Mesendoderm (in vitro differentiated cells): ENCODE results near the gene CNNM1.
A peak's percentile ranks its signal among the peaks of the same experiment; 100 is the strongest.

Experiments
- DNase-seq: peaks from one replicate; pipeline ENCODE4 v3.0.0; 2013
- H2AK5ac ChIP-seq: 2 replicates; pipeline ENCODE4 v1.6.1; 2013; ENCODE audit warnings: low read length, inconsistent platforms
- H2BK120ac ChIP-seq: 2 replicates; pipeline ENCODE4 v1.6.1; 2013; ENCODE audit warnings: low read depth, mild to moderate bottlenecking, low read length, moderate library complexity, mixed read lengths
- H2BK15ac ChIP-seq: replicated peaks from 2 replicates; pipeline ENCODE4 v1.6.1; 2013; ENCODE audit warnings: low read depth, mild to moderate bottlenecking, moderate library complexity
- H2BK5ac ChIP-seq: 2 replicates; pipeline ENCODE4 v1.6.1; 2013; ENCODE audit warnings: low read length, inconsistent platforms
- H3K18ac ChIP-seq: 2 replicates; pipeline ENCODE4 v1.6.1; 2013; ENCODE audit warnings: mild to moderate bottlenecking, low read length, mixed read lengths
- H3K23ac ChIP-seq: one replicate; pipeline ENCODE4 v1.6.1; 2013; ENCODE audit warnings: low read length
- H3K27ac ChIP-seq: 2 replicates; pipeline ENCODE4 v1.5.1; 2013; ENCODE audit warnings: low read depth, mild to moderate bottlenecking, inconsistent platforms, low read length, moderate library complexity
- H3K27me3 ChIP-seq: 2 replicates; pipeline ENCODE4 v1.6.1; 2013; ENCODE audit warnings: low read length, control low read depth, mild to moderate bottlenecking, inconsistent platforms; ENCODE audit not compliant: insufficient read depth, poor library complexity
- H3K36me3 ChIP-seq: 2 replicates; pipeline ENCODE4 v1.6.1; 2013; ENCODE audit warnings: low read length, inconsistent platforms; ENCODE audit not compliant: control insufficient read depth, insufficient read depth
- H3K4ac ChIP-seq: one replicate; pipeline ENCODE4 v1.6.1; 2013; ENCODE audit warnings: low read depth, mild to moderate bottlenecking, low read length, moderate library complexity
- H3K4me1 ChIP-seq: 2 replicates; pipeline ENCODE4 v1.6.1; 2013; ENCODE audit warnings: low read depth, low read length, inconsistent platforms; ENCODE audit not compliant: control insufficient read depth
- H3K4me2 ChIP-seq: 2 replicates; pipeline ENCODE4 v1.6.1; 2013; ENCODE audit warnings: low read length
- H3K4me3 ChIP-seq: 2 replicates; pipeline ENCODE4 v1.5.1; 2013; ENCODE audit warnings: mild to moderate bottlenecking, low read length
- H3K56ac ChIP-seq: one replicate; pipeline ENCODE4 v1.6.1; 2013; ENCODE audit warnings: low read length
- H3K79me1 ChIP-seq: 2 replicates; pipeline ENCODE4 v1.6.1; 2013; ENCODE audit warnings: low read length, inconsistent platforms
- H3K79me2 ChIP-seq: 2 replicates; pipeline ENCODE4 v1.6.1; 2013; ENCODE audit warnings: mild to moderate bottlenecking, low read length; ENCODE audit not compliant: control insufficient read depth, insufficient read depth
- H3K9ac ChIP-seq: 2 replicates; pipeline ENCODE4 v1.6.1; 2013; ENCODE audit warnings: low read length, inconsistent platforms
- H4K5ac ChIP-seq: one replicate; pipeline ENCODE4 v1.6.1; 2013; ENCODE audit warnings: low read length
- H4K8ac ChIP-seq: one replicate; pipeline ENCODE4 v1.6.1; 2013; ENCODE audit warnings: low read depth, mild to moderate bottlenecking, control low read depth, low read length, moderate library complexity
- WGBS: extraction: QIAGEN DNeasy Blood & Tissue Kit; methylation state at CpG from one replicate; pipeline ENCODE4 v1.1.7; 2013; ENCODE audit warnings: low lambda C conversion rate, missing lambda C conversion rate; ENCODE audit not compliant: insufficient coverage; ENCODE audit errors: extremely low coverage; 5-methylcytosine and 5-hydroxymethylcytosine counted together

The CNNM1 gene

GRCh38 chr10:99344715-99345114 lies 15.6 kb downstream of the CNNM1 start:
- no peaks in the 10 kb centered on the region for H3K27me3 ChIP-seq
- no peak overlapping the region for H2BK5ac ChIP-seq
- no CpG with 5 or more reads among the region's 4 CpGs for WGBS
- no peak overlapping the region for H3K4me2 ChIP-seq
- H3K23ac ChIP-seq, result no peak overlapping the region
- H3K4me1 ChIP-seq, result peaks cover 7% of the 10 kb centered on the region
- no peak overlapping the region for H3K56ac ChIP-seq
- no peak overlapping the region for H3K4ac ChIP-seq
- no peaks in the 10 kb centered on the region for H3K36me3 ChIP-seq
- H2BK15ac ChIP-seq, result no peak overlapping the region
- no peaks in the 10 kb centered on the region for H3K79me2 ChIP-seq
- no peaks in the 10 kb centered on the region for H3K79me1 ChIP-seq
- H3K18ac ChIP-seq, result no peak overlapping the region
- no peak overlapping the region for H2AK5ac ChIP-seq
- no peak overlapping the region for H3K4me3 ChIP-seq
- H3K9ac ChIP-seq, result no peak overlapping the region
- no peak overlapping the region for H4K8ac ChIP-seq
- no peak overlapping the region for H2BK120ac ChIP-seq
- peak; percentile 82 for DNase-seq
- no peak overlapping the region for H4K5ac ChIP-seq
- H3K27ac ChIP-seq, result no peak overlapping the region

- H4K8ac ChIP-seq, result no peak overlapping the region
- H3K9ac ChIP-seq, result no peak overlapping the region
- no peak overlapping the region for H3K4me2 ChIP-seq
- no CpG with 5 or more reads among the region's 1 CpG for WGBS
- H2AK5ac ChIP-seq, result peak overlapping the region; percentile 25
- H3K18ac ChIP-seq, result no peak overlapping the region
- H2BK120ac ChIP-seq, result no peak overlapping the region
- no peaks in the 10 kb centered on the region for H3K79me1 ChIP-seq
- H3K4me1 ChIP-seq, result peaks cover 7% of the 10 kb centered on the region
- no peak overlapping the region for H3K23ac ChIP-seq
- H3K27me3 ChIP-seq, result no peaks in the 10 kb centered on the region
- H2BK5ac ChIP-seq, result no peak overlapping the region
- no peaks in the 10 kb centered on the region for H3K36me3 ChIP-seq
- H2BK15ac ChIP-seq, result no peak overlapping the region
- no peak overlapping the region for H3K56ac ChIP-seq
- no peak overlapping the region for H4K5ac ChIP-seq
- H3K4ac ChIP-seq, result no peak overlapping the region
- DNase-seq, result peak; percentile 72
- H3K79me2 ChIP-seq, result no peaks in the 10 kb centered on the region
- H3K27ac ChIP-seq, result no peak overlapping the region
- no peak overlapping the region for H3K4me3 ChIP-seq
Observed at GRCh38 chr10:99345350-99345749, 16.2 kb downstream of the CNNM1 start.

- H3K79me1 ChIP-seq, result no peaks in the 10 kb centered on the region
- H3K27me3 ChIP-seq, result no peaks in the 10 kb centered on the region
- no peak overlapping the region for H3K27ac ChIP-seq
- H3K56ac ChIP-seq, result no peak overlapping the region
- no peak overlapping the region for H4K5ac ChIP-seq
- DNase-seq, result no peak
- H2BK120ac ChIP-seq, result no peak overlapping the region
- no peak overlapping the region for H2BK15ac ChIP-seq
- H3K4me1 ChIP-seq, result peaks cover 8% of the 10 kb centered on the region
- H3K23ac ChIP-seq, result no peak overlapping the region
- H4K8ac ChIP-seq, result no peak overlapping the region
- WGBS, result 100% methylated on average over 1 of the region's 1 CpG
- H2AK5ac ChIP-seq, result no peak overlapping the region
- H3K79me2 ChIP-seq, result no peaks in the 10 kb centered on the region
- no peak overlapping the region for H3K18ac ChIP-seq
- no peak overlapping the region for H3K4ac ChIP-seq
- no peak overlapping the region for H2BK5ac ChIP-seq
- no peak overlapping the region for H3K4me3 ChIP-seq
- no peak overlapping the region for H3K4me2 ChIP-seq
- no peaks in the 10 kb centered on the region for H3K36me3 ChIP-seq
- no peak overlapping the region for H3K9ac ChIP-seq
Observed at GRCh38 chr10:99346247-99346646, 17.1 kb downstream of the CNNM1 start.

- no peak overlapping the region for H4K8ac ChIP-seq
- no peak overlapping the region for H2BK15ac ChIP-seq
- H3K18ac ChIP-seq, result no peak overlapping the region
- DNase-seq, result no peak
- H4K5ac ChIP-seq, result no peak overlapping the region
- H3K27ac ChIP-seq, result no peak overlapping the region
- H3K27me3 ChIP-seq, result no peaks in the 10 kb centered on the region
- H3K79me1 ChIP-seq, result no peaks in the 10 kb centered on the region
- no peak overlapping the region for H2BK5ac ChIP-seq
- H2AK5ac ChIP-seq, result no peak overlapping the region
- H3K36me3 ChIP-seq, result no peaks in the 10 kb centered on the region
- no CpG with 5 or more reads among the region's 5 CpGs for WGBS
- H2BK120ac ChIP-seq, result no peak overlapping the region
- no peak overlapping the region for H3K9ac ChIP-seq
- no peaks in the 10 kb centered on the region for H3K79me2 ChIP-seq
- no peak overlapping the region for H3K4me2 ChIP-seq
- no peak overlapping the region for H3K56ac ChIP-seq
- no peak overlapping the region for H3K4me3 ChIP-seq
- no peak overlapping the region for H3K23ac ChIP-seq
- H3K4me1 ChIP-seq, result peaks cover 8% of the 10 kb centered on the region
- H3K4ac ChIP-seq, result no peak overlapping the region
Observed at GRCh38 chr10:99347672-99348071, 18.5 kb downstream of the CNNM1 start.

- no CpG with 5 or more reads among the region's 1 CpG for WGBS
Observed at GRCh38 chr10:99353182-99353581, 24.0 kb downstream of the CNNM1 start.

GRCh38 chr10:99357691-99358090 lies 28.5 kb downstream of the CNNM1 start:
- Histone ChIP-seq H3K79me2 (no peaks in the 10 kb centered on the region), H3K4me2 (no peak overlapping the region), H3K27me3 (no peaks in the 10 kb centered on the region), H3K18ac (peak overlapping the region; percentile 54), H3K4ac (peak overlapping the region; percentile 89), H3K4me3 (no peak overlapping the region), H3K56ac (peak overlapping the region; percentile 84), H2AK5ac (peak overlapping the region; percentile 14), H3K36me3 (no peaks in the 10 kb centered on the region), H3K4me1 (peaks cover 22% of the 10 kb centered on the region), H3K27ac (peak overlapping the region; percentile 55), H3K23ac (no peak overlapping the region), H3K79me1 (no peaks in the 10 kb centered on the region), H4K8ac (no peak overlapping the region), H4K5ac (no peak overlapping the region), H2BK120ac (peak overlapping the region; percentile 4), H2BK15ac (no peak overlapping the region), H3K9ac (peak overlapping the region; percentile 0), H2BK5ac (peak overlapping the region; percentile 88)
- WGBS, result no CpG with 5 or more reads among the region's 3 CpGs
- DNase-seq, result no peak

More at GRCh38 chr10:99353182-99353581, 24.0 kb downstream of the CNNM1 start:
- H3K4me1 ChIP-seq, result peaks cover 12% of the 10 kb centered on the region
- H3K4me3 ChIP-seq, result no peak overlapping the region
- no peak overlapping the region for H3K4ac ChIP-seq
- H3K79me1 ChIP-seq, result no peaks in the 10 kb centered on the region
- no peaks in the 10 kb centered on the region for H3K79me2 ChIP-seq
- H2BK15ac ChIP-seq, result no peak overlapping the region
- no peak for DNase-seq
- no peak overlapping the region for H3K56ac ChIP-seq
- H4K8ac ChIP-seq, result no peak overlapping the region
- H3K9ac ChIP-seq, result no peak overlapping the region
- no peak overlapping the region for H3K18ac ChIP-seq
- no peaks in the 10 kb centered on the region for H3K27me3 ChIP-seq
- no peaks in the 10 kb centered on the region for H3K36me3 ChIP-seq
- H3K4me2 ChIP-seq, result no peak overlapping the region
- no peak overlapping the region for H2BK5ac ChIP-seq
- H2BK120ac ChIP-seq, result no peak overlapping the region
- no peak overlapping the region for H2AK5ac ChIP-seq
- H3K23ac ChIP-seq, result no peak overlapping the region
- H3K27ac ChIP-seq, result no peak overlapping the region
- no peak overlapping the region for H4K5ac ChIP-seq
